GM12801 (cell line): ENCODE data around the gene TPI1.

ENCODE experiments used
- TF ChIP-seq, protein P1 (sequence below): IDR thresholded peaks from one replicate; pipeline ENCODE4 v1.5.1; 2011; ENCODE audit warnings: control low read depth; ENCODE audit not compliant: insufficient read length; ENCODE audit errors: extremely low read depth

The TPI1 gene

DNA sequence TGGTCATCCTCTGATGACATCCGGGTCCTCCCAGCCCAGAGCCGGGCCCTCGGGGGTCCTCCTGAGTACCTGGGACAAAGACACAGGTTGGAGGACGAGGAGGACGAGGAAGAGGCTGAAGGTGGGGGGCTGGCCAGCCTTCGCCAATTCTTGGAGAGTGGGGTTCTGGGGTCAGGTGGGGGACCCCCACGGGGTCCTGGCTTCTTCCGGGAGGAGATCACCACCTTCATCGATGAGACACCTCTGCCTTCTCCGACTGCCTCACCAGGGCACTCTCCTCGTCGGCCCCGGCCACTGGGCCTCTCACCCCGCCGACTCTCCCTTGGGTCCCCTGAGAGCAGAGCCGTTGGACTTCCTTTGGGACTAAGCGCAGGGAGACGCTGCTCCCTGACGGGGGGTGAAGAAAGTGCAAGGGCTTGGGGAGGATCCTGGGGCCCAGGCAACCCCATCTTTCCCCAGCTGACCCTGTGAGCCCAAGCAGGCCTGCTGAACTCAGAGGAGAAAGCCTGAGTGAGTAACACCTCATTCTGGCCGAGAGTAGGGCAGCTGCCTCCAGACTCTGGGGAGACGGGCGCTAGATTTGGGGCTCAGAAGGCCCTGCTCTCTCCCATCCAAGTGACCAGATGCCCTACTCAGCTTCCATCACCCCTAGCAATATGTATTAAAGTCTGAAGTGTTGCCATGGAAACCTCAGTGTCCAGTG, 40.4 kb upstream of the TPI1 start:
- TF ChIP-seq, protein P1, sequence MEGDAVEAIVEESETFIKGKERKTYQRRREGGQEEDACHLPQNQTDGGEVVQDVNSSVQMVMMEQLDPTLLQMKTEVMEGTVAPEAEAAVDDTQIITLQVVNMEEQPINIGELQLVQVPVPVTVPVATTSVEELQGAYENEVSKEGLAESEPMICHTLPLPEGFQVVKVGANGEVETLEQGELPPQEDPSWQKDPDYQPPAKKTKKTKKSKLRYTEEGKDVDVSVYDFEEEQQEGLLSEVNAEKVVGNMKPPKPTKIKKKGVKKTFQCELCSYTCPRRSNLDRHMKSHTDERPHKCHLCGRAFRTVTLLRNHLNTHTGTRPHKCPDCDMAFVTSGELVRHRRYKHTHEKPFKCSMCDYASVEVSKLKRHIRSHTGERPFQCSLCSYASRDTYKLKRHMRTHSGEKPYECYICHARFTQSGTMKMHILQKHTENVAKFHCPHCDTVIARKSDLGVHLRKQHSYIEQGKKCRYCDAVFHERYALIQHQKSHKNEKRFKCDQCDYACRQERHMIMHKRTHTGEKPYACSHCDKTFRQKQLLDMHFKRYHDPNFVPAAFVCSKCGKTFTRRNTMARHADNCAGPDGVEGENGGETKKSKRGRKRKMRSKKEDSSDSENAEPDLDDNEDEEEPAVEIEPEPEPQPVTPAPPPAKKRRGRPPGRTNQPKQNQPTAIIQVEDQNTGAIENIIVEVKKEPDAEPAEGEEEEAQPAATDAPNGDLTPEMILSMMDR: no peak

- TF ChIP-seq, protein P1: no peak
These were observed 39.9 kb upstream of the TPI1 start for GRCh38 chr12:6827437-6827911.

DNA sequence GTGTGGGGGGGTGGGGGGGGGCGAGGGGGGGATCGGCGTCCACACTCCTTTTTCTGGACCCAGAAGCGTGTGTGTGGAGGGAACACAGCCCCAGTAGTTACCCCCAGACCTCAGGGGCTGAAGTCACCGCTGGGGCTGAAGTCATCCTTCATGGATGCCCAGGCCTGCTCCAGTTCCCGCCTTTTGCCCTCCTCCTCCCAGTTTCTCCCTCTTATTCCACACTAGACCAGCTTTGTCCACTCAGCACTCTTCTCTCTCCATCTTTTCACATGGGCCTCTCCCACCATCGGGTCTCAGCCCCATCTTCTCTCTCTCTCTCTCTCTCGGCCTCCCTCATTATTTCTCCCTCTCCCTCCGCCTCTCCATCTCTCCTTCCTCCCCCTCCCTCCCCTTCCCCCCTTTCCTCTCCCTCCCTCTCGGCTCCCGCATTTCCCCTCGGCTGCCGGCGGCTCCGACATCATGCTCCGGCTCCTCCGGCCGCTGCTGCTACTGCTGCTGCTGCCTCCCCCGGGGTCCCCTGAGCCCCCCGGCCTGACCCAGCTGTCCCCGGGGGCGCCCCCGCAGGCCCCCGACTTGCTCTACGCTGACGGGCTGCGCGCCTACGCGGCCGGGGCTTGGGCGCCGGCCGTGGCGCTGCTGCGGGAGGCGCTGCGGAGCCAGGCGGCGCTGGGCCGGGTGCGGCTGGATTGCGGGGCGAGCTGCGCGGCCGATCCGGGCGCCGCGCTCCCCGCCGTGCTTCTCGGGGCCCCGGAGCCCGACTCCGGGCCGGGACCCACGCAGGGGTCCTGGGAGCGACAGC, 39.1 kb upstream of the TPI1 start, which contains the start of gene P3H3:
Gene P3H3 (plus strand): TSS at position 426 of the 799 bp plus-strand sequence. CDS start 34 bp downstream, at position 460.
- TF ChIP-seq, protein P1: no peak

- TF ChIP-seq, protein P1: no peak
These were observed 38.4 kb upstream of the TPI1 start for GRCh38 chr12:6828781-6829535.

DNA sequence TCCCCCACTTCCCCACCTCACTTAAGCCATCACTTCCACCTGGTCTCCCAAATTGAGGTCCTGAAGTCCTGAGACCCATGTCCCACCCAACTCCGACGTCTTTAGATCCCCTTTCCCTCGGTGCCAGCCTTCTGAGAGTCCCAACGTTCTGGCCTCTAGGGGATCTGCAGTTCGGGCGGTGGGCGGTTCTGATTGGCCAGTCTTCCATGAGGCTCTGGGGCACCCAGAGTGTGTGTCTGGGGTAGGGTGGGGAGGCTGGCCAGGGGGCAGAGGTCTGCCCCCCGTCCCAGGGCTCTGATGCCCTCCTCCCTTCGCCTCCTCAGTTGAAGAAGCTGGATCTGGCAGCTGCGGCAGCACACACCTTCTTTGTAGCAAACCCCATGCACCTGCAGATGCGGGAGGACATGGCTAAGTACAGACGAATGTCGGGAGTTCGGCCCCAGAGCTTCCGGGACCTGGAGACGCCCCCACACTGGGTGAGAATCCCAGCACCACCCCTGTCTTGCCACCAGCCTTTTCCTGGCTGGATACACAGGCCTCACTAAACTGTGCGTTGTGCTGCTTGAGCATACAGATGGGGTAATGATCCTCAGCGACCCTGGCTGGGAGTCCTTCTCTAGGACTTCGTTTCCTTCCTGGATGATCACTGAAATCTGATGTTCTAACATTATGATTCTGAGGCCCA, 37.7 kb upstream of the TPI1 start:
- TF ChIP-seq, protein P1: no peak

GRCh38 chr12:6830286-6830890, 36.9 kb upstream of the TPI1 start:
- TF ChIP-seq, protein P1: no peak
